ENCODE measurements around the gene HES1. TPM values are rescaled to one million over a fixed set of nuclear protein-coding genes. Genes with fewer than 3 reads are reported as not detected.

The HES1 gene
- total RNA-seq, 1 donor from 2014 or later: 100 TPM

DNA sequence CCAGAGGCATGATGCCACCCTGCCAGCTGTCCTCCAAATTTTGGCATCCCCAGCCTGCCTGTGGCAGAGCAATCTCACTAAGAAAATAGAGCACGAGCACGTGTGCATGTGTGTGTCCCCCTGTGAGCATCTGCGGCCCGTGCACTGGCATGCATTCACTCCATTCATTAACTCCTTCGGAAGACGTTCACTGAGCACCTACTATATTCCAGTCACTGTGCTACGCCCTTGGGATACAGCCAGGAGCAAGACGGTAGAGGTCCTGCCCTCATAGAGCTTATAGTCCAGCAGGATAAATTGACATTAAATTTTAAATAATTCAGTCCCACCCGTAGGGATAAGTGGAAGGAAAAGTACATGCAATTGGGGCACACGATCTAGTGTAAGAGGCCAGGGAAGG, 40.0 kb upstream of the HES1 start:
- Mint-ChIP-seq H3K4me3 (no peak overlapping the region), H3K36me3 (no peaks in the 10 kb centered on the region), H3K4me1 (ENCODE audit: unreplicated experiment) (peaks cover 65% of the 10 kb centered on the region), H3K9me3 (no peaks in the 10 kb centered on the region), H3K27ac (peak overlapping the region; percentile 35), H3K27me3 (no peaks in the 10 kb centered on the region)
- TF ChIP-seq, protein P1, sequence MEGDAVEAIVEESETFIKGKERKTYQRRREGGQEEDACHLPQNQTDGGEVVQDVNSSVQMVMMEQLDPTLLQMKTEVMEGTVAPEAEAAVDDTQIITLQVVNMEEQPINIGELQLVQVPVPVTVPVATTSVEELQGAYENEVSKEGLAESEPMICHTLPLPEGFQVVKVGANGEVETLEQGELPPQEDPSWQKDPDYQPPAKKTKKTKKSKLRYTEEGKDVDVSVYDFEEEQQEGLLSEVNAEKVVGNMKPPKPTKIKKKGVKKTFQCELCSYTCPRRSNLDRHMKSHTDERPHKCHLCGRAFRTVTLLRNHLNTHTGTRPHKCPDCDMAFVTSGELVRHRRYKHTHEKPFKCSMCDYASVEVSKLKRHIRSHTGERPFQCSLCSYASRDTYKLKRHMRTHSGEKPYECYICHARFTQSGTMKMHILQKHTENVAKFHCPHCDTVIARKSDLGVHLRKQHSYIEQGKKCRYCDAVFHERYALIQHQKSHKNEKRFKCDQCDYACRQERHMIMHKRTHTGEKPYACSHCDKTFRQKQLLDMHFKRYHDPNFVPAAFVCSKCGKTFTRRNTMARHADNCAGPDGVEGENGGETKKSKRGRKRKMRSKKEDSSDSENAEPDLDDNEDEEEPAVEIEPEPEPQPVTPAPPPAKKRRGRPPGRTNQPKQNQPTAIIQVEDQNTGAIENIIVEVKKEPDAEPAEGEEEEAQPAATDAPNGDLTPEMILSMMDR (conservative IDR thresholded peaks at IDR 0.05): no peak
- DNase-seq (ENCODE audit: extremely low spot score, unreplicated experiment): no peak

DNA sequence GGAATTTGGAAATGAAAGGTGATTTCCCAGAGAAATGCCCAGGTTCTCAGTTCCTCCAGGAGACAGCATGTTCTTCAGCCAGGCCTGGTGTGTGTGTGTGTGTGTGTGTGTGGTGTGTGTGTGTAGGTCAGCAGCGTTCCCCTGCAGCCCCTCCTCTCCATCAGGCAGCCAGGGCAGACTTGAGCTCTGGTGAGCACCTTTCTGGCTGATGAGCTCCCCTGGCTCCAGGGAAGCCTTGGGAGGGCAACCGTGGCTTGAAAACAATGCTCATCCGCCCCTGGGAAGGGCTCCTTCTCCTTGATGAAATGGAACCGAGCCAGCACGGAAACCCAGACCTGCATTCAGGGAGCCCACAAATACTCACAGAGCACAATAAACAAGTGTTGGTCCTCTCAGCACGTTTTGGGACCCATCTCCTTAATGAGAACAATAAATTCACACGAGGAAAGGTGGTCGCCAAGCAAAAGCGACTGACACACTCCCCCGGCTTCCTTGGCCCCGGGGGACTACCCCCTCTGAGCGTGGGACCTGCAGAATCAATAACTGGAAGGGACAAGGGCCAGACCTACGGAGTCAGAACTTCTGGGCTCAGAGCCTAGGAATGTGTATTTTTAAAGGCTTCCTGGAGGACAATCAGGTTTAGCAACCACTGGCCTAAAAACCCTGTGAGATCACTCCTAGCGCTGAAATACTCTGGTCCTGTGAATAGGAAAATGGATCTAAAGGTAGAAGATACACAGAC, 38.6 kb upstream of the HES1 start:
- no peak overlapping the region for H3K27ac Mint-ChIP-seq
- TF ChIP-seq, protein P1 (conservative IDR thresholded peaks at IDR 0.05): no peak
- no peaks in the 10 kb centered on the region for H3K36me3 Mint-ChIP-seq
- no peak for DNase-seq (ENCODE audit: extremely low spot score, unreplicated experiment)
- no peaks in the 10 kb centered on the region for H3K9me3 Mint-ChIP-seq
- H3K4me1 Mint-ChIP-seq (ENCODE audit: unreplicated experiment): peaks cover 61% of the 10 kb centered on the region
- H3K27me3 Mint-ChIP-seq: no peaks in the 10 kb centered on the region
- H3K4me3 Mint-ChIP-seq: no peak overlapping the region

DNA sequence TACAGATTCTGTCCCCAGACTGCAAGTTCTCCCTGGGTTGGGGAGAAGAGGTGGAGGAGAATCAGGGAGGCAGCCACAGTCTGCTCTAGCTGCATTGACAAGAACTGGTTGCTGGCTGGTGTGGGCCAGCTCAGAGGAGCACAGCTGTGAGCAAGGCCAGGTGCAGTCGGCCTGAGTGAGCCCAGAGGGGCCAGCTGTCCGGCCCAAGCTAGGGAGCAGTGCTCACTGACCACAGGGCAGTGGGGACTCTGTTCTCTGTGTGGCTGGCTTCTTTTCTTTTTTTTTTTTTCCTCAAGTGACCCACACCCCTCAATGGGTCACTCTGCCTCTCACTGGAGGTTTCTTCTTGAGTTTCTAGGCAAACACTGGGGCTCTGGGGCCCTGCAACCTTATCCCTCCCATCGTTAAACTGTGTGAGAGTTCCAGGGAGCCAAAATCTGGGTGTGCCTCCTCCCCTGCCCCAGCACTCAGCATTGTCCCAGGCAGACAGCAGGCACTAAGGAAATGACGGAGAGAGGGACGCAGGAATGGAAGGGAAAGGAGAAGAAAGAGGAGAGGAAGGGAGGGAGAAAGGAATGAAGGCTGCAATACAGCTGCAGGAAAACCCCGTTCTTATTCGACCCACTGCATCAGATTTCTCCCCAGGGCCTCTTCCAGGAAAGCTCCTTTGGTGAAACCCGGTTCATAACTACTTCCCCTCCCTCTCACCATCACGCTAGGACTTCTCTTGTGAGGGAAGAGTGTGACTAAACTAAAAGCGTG, 37.7 kb upstream of the HES1 start:
- DNase-seq (ENCODE audit: extremely low spot score, unreplicated experiment): no peak
- Mint-ChIP-seq H3K9me3 (no peaks in the 10 kb centered on the region), H3K4me1 (ENCODE audit: unreplicated experiment) (peaks cover 57% of the 10 kb centered on the region), H3K27ac (no peak overlapping the region), H3K36me3 (no peaks in the 10 kb centered on the region), H3K4me3 (no peak overlapping the region), H3K27me3 (no peaks in the 10 kb centered on the region)
- TF ChIP-seq, protein P1 (conservative IDR thresholded peaks at IDR 0.05): no peak

DNA sequence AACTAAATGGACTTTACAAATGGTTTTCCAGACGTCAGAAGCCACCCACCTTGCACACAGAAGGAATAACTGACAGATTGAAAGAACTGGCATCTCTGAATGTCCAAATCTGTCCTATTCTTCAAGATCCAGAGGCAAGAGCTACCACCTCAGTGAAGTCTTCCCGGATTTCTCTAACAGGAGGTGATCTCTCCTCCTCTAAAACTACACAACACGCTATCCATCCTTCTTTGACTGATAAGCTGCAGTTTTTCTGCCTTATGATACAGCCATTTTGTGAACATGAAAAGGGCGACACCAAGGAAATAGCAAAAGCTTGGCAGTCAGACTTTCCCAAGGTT, 37.1 kb upstream of the HES1 start:
- TF ChIP-seq, protein P1 (conservative IDR thresholded peaks at IDR 0.05): no peak
- Mint-ChIP-seq H3K9me3 (no peaks in the 10 kb centered on the region), H3K36me3 (no peaks in the 10 kb centered on the region), H3K27ac (no peak overlapping the region), H3K4me3 (no peak overlapping the region), H3K4me1 (ENCODE audit: unreplicated experiment) (peaks cover 56% of the 10 kb centered on the region), H3K27me3 (no peaks in the 10 kb centered on the region)
- DNase-seq (ENCODE audit: extremely low spot score, unreplicated experiment): no peak

DNA sequence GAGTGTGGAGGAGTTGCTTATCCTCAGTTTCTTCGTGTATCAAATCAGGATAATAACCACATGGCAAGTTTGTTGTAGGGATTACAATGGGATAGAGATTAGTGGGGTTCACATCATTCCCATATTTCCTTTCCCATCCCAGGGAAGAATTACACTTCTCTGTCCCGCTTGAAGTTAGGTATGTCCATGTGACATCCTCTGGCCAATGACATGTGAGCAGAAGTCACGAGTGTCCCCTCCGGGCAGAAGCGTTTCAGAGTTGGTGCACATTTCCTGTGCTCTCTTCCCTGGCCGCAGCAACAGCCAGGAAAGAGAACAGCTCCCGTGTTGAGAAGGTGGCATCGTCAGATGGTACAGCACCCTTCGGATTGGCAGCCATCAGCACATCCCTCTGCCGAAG, 36.7 kb upstream of the HES1 start:
- no peak for DNase-seq (ENCODE audit: extremely low spot score, unreplicated experiment)
- no peaks in the 10 kb centered on the region for H3K27me3 Mint-ChIP-seq
- TF ChIP-seq, protein P1 (conservative IDR thresholded peaks at IDR 0.05): no peak
- H3K4me1 Mint-ChIP-seq (ENCODE audit: unreplicated experiment): peaks cover 59% of the 10 kb centered on the region
- H3K9me3 Mint-ChIP-seq: no peaks in the 10 kb centered on the region
- H3K27ac Mint-ChIP-seq: no peak overlapping the region
- no peaks in the 10 kb centered on the region for H3K36me3 Mint-ChIP-seq
- no peak overlapping the region for H3K4me3 Mint-ChIP-seq

Data from type B pancreatic cell (in vitro differentiated cells).